Retinal pigment epithelial cell (primary cell): ENCODE data around the gene DLG3.

Source experiments
- DNase-seq: peaks from one replicate; pipeline ENCODE4 v3.0.0-alpha.2; 2010; ENCODE audit warnings: low read depth
- H3K4me3 ChIP-seq: 2 replicates; pipeline ENCODE4 v1.5.1; 2011; ENCODE audit warnings: mild to moderate bottlenecking, low read length, control low read depth, moderate library complexity
- TF ChIP-seq, protein P1 (sequence below): conservative IDR thresholded peaks from 2 replicates; pipeline ENCODE4 v1.5.1; 2011; ENCODE audit warnings: low read depth, low read length, control low read depth, inconsistent platforms

The DLG3 gene

DNA sequence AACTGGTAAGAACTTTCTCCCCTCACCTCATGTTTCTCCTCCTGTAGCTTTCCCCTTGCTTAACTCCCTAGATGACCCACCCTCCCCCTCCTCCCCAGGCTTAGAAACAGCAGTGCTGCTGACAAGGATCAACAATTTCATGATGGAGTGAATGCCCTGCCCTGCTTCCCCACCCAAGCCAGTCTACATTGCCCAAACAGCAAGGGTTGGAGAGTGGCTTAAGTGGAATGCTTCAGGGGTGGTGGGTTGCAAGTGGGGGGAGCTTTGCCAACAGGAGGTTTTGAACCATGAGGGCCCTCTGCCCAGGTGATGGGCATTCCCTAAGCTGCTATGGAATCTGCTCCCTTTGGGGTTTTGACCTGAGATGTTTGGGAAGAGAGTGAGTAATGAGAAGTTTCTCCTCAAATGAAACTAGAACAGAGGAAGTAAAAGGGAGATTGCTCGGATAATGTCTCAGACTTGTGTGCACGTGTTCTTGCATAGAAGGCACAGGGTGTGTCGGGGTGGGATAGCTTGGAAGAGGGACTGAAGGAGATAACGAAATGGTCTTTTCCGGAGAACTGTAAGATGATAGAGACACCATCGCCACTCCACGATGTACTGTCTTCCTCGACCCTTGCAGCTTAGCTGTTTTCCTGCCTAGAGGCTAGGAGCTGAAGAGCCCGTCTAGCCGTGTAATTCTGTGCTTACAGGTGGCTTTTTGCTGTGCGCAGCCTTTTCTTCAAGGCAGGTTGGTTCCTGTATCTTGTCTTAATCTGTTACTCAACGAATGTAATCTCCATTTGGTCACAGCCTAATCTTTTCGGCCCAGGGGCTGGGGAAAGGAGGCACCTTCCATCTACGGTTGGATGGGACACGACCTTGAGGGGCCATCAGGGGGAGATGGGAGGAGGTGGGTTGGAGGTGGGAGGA lies 11.4 kb upstream of the DLG3 start:
- DNase-seq = no peak
- H3K4me3 ChIP-seq = peak overlapping the region; percentile 78
- TF ChIP-seq, protein P1, sequence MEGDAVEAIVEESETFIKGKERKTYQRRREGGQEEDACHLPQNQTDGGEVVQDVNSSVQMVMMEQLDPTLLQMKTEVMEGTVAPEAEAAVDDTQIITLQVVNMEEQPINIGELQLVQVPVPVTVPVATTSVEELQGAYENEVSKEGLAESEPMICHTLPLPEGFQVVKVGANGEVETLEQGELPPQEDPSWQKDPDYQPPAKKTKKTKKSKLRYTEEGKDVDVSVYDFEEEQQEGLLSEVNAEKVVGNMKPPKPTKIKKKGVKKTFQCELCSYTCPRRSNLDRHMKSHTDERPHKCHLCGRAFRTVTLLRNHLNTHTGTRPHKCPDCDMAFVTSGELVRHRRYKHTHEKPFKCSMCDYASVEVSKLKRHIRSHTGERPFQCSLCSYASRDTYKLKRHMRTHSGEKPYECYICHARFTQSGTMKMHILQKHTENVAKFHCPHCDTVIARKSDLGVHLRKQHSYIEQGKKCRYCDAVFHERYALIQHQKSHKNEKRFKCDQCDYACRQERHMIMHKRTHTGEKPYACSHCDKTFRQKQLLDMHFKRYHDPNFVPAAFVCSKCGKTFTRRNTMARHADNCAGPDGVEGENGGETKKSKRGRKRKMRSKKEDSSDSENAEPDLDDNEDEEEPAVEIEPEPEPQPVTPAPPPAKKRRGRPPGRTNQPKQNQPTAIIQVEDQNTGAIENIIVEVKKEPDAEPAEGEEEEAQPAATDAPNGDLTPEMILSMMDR = no peak

DNA sequence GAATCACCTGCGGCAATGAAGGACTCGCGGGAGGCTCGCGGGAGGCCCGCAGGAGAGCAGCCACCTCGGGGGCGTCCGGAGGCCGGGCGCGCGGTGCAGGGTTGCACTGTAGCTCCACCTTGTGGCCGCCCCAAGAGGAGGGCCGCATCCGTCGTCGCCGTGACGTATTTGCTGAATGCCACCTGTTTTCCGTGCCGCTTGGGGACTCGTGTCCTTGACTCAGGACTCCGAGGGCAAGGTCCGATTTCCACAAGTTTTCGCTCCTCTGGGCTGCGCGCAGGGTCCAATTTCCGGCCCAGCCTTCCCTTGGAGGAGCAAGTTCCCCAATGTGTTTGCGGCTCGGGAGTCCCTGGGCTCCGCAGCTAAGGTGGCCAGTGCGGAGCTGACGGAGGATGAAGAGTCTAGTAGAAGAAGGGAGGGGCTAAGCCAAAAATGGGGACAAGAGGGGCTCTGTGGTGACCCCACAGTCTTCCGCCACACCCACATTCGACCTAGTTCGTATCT lies 10.7 kb upstream of the DLG3 start:
- H3K4me3 ChIP-seq = peak overlapping the region; percentile 78
- TF ChIP-seq, protein P1 = peak; percentile 62

DNA sequence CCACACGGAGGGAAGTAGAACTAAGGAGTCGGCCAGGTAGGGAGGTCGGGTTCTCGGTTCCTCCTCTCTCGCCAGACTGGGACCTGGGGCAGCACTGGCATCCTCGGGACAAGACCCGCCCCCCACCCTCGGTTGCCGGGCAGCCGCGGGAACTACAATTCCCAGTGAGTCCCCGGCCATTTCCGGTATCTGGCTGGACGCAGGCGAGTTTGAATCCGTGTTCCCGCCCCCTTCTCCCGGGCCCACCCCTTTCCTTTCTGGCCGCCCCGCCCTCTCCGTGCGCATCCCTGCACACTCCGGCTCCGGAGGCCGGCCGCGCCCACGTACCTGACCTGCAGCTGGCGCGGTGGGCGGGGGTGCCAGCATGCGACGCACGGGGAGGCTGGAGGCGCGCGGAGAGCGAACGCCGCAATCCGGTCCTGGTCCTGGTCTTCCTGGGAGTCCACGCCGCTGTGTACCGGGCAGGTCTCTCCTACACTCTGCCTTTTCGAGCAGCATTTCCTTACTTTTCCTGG lies 10.2 kb upstream of the DLG3 start:
- H3K4me3 ChIP-seq = peak overlapping the region; percentile 78
- TF ChIP-seq, protein P1 = no peak
- DNase-seq = peak; percentile 45

More for the DNA sequence above, 10.7 kb upstream of the DLG3 start:
- DNase-seq = no peak

DNA sequence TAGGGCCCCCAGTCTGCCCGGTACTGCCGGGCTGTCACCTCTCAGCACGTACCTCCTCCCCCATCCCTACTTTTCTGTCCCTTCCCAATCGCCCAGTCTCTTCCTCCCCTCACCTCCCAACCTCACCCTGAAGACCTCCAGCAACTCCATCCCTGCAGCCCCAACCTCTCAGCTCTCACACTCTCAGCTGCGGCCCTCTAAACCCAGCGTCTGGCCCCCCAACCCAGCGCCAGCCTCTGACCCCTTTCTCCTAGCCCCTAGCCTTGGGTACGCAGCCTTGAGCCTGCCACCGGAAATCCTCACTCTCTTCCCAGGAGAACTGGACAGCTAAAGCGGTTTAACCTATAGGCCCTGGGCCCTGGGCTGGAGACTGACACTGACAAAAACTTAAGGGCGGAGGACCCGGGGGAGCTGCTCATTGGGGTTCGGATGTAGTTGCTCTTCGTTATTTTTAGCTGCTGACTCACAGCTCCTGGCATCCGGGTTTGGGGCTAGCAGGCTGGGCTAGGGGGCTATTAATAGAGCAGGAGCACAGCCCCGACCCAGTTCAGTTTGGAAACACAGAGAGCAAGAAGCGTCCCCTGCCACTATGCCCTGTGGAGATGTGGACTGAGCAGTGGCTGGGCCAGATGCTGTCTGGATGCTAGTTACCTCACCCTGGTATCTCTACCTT lies 9.6 kb upstream of the DLG3 start:
- DNase-seq = no peak
- TF ChIP-seq, protein P1 = no peak

DNA sequence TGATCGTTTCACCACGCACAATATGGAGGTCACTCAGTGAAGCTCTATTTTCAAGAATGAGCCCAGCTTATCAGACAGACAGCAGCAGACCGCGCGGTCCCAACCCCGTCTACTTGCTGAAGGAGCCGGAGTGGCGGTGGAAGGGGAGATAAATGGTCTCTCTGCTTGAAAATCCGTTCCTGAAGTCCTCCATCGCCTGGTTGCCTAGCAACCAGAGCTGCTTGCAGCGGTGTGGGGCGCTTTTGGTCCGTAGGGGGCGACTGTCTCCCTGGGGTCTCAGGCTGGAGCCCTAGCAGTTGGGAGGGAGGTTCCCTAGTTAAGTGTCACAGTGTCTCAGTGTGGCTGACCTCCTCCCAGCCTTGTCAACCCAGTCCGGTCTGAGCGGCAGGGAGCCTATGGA lies 8.3 kb upstream of the DLG3 start:
- no peak overlapping the region for H3K4me3 ChIP-seq
- TF ChIP-seq, protein P1 = peak; percentile 31
- no peak for DNase-seq

More for the DNA sequence above, 9.6 kb upstream of the DLG3 start:
- H3K4me3 ChIP-seq = peak overlapping the region; percentile 78

DNA sequence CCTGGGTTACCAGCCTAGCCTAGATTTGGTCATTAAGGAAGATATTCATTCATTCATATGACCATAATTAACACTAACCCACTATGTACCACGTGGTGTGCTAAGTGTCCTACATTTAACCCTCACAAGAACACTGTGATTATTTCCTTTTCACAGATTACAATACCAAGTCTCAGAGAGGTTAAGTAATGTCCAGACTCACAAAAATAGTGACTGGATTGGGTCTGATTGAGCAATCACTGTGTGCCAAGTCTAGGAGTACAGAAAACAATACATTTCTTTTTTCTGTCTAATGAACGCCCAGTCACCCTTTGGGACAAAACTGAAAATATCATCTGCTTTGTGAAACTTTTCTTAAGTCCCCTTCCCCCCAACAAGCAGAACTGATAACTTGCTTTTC lies 7.6 kb upstream of the DLG3 start:
- TF ChIP-seq, protein P1 = no peak
- no peak for DNase-seq
- no peak overlapping the region for H3K4me3 ChIP-seq
